Endodermal cell (in vitro differentiated cells): Measurements from ENCODE around the gene NLK. TPM values are rescaled to one million over a fixed set of nuclear protein-coding genes. Genes with fewer than 3 reads are reported as not detected.

ENCODE experiments used
- DNase-seq: peaks from one replicate; pipeline ENCODE4 v3.0.0-alpha.2; 2017
- H3K27ac ChIP-seq: 2 replicates; pipeline ENCODE4 v1.5.1; 2013; ENCODE audit warnings: mild to moderate bottlenecking, low read depth, low read length, moderate library complexity
- H3K27me3 ChIP-seq: 2 replicates; pipeline ENCODE4 v1.6.1; 2013; ENCODE audit warnings: mild to moderate bottlenecking, low read length, moderate library complexity; ENCODE audit not compliant: insufficient read depth, control insufficient read depth, poor library complexity, severe bottlenecking
- H3K36me3 ChIP-seq: 2 replicates; pipeline ENCODE4 v1.7.0; 2013; ENCODE audit warnings: mild to moderate bottlenecking, low read length, moderate library complexity; ENCODE audit not compliant: control insufficient read depth, insufficient read depth
- H3K4me1 ChIP-seq: one replicate; pipeline ENCODE4 v1.7.0; 2013; ENCODE audit warnings: low read length; ENCODE audit not compliant: control insufficient read depth, insufficient read depth
- H3K4me3 ChIP-seq: 2 replicates; pipeline ENCODE4 v1.5.1; 2013; ENCODE audit warnings: mild to moderate bottlenecking, low read length, moderate library complexity
- H3K9ac ChIP-seq: 2 replicates; pipeline ENCODE4 v1.6.1; 2013; ENCODE audit warnings: mild to moderate bottlenecking, low read length, moderate library complexity; ENCODE audit not compliant: poor library complexity, severe bottlenecking; ENCODE audit errors: extremely low read depth
- H3K9me3 ChIP-seq: 2 replicates; pipeline ENCODE4 v1.6.1; 2013; ENCODE audit warnings: mild to moderate bottlenecking, low read length, moderate library complexity; ENCODE audit not compliant: control insufficient read depth
- H3K27ac Mint-ChIP-seq: 2 replicates; pipeline ENCODE4 v1.8.0; 2020; ENCODE audit warnings: mixed read lengths
- H3K27me3 Mint-ChIP-seq: 2 replicates; pipeline ENCODE4 v1.8.0; 2021; ENCODE audit warnings: mild to moderate bottlenecking, mixed read lengths; ENCODE audit not compliant: insufficient read depth
- H3K36me3 Mint-ChIP-seq: 2 replicates; pipeline ENCODE4 v1.8.0; 2020; ENCODE audit warnings: low read depth, mixed read lengths
- H3K4me1 Mint-ChIP-seq: 2 replicates; pipeline ENCODE4 v1.8.0; 2020; ENCODE audit warnings: mixed read lengths
- H3K4me3 Mint-ChIP-seq: 2 replicates; pipeline ENCODE4 v1.8.0; 2020; ENCODE audit warnings: mild to moderate bottlenecking, moderate library complexity, mixed read lengths
- H3K9me3 Mint-ChIP-seq: 2 replicates; pipeline ENCODE4 v1.8.0; 2020; ENCODE audit warnings: mild to moderate bottlenecking, mixed read lengths
- WGBS, 2 experiments: methylation state at CpG; one replicate each; pipeline versions ENCODE4 v1.1.5 to v1.1.7; 2013; ENCODE audit warnings: missing lambda C conversion rate in 2 of 2, mixed read lengths in 1 of 2; ENCODE audit not compliant: insufficient coverage in 1 of 2, insufficient read length in 1 of 2; 5-methylcytosine and 5-hydroxymethylcytosine counted together
- total RNA-seq, 2 donors: library from RNA; stranded (reverse); fragmentation: NEBNext Ultra II Directional in 1 of 2; extraction: Animal tissue kit (Norgen Biotek cat#: 25700) in 1 of 2; gene quantifications; 2 replicates in 1 of 2; 3 replicates in 1 of 2; pipeline ENCODE4 v1.2.1, GENCODE V29; 2021
- TF ChIP-seq, protein P1 (sequence below): fragments of 200-600 bp; sonication (generic); conservative IDR thresholded peaks from 2 replicates; pipeline ENCODE4 v1.5.0; 2021; ENCODE audit warnings: antibody characterized with exemption, mild to moderate bottlenecking

Gene NLK
- total RNA-seq, 2 donors from 2014 or later: 49.2 to 50.3 TPM

DNA sequence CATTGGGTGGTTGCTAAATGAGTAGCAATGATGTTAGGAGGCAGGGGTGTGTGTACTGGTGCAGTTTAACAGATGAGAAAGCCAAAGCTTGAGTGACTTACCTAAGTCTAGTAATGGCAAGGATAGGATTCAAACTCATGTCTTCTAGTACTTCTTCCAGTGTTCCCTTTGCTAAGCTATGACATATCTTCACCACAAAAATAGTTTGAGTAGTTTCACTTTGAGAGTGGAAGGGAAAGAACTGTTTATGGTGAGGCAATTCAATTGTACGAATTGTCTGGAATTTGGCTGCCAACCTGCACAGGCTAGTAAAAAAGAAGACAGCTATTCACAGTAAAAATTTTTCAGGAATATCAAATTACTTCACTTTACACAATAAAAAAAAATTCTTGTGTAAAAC, 138.0 kb downstream of the NLK start:
- 100% methylated on average over 1 of the region's 1 CpG for WGBS, 2 experiments
- no peak for DNase-seq
- no peak overlapping the region for H3K4me3 ChIP-seq
- Mint-ChIP-seq H3K9me3 (peaks cover 4% of the 10 kb centered on the region), H3K36me3 (peaks cover 52% of the 10 kb centered on the region), H3K27ac (no peak overlapping the region), H3K27me3 (no peaks in the 10 kb centered on the region), H3K4me1 (no peaks in the 10 kb centered on the region), H3K4me3 (no peak overlapping the region)
- no peaks in the 10 kb centered on the region for H3K4me1 ChIP-seq
- peaks cover 38% of the 10 kb centered on the region for H3K36me3 ChIP-seq
- no peak overlapping the region for H3K9ac ChIP-seq
- TF ChIP-seq, protein P1, sequence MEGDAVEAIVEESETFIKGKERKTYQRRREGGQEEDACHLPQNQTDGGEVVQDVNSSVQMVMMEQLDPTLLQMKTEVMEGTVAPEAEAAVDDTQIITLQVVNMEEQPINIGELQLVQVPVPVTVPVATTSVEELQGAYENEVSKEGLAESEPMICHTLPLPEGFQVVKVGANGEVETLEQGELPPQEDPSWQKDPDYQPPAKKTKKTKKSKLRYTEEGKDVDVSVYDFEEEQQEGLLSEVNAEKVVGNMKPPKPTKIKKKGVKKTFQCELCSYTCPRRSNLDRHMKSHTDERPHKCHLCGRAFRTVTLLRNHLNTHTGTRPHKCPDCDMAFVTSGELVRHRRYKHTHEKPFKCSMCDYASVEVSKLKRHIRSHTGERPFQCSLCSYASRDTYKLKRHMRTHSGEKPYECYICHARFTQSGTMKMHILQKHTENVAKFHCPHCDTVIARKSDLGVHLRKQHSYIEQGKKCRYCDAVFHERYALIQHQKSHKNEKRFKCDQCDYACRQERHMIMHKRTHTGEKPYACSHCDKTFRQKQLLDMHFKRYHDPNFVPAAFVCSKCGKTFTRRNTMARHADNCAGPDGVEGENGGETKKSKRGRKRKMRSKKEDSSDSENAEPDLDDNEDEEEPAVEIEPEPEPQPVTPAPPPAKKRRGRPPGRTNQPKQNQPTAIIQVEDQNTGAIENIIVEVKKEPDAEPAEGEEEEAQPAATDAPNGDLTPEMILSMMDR: no peak
- peaks cover 6% of the 10 kb centered on the region for H3K9me3 ChIP-seq
- H3K27me3 ChIP-seq: no peaks in the 10 kb centered on the region
- H3K27ac ChIP-seq: no peak overlapping the region

DNA sequence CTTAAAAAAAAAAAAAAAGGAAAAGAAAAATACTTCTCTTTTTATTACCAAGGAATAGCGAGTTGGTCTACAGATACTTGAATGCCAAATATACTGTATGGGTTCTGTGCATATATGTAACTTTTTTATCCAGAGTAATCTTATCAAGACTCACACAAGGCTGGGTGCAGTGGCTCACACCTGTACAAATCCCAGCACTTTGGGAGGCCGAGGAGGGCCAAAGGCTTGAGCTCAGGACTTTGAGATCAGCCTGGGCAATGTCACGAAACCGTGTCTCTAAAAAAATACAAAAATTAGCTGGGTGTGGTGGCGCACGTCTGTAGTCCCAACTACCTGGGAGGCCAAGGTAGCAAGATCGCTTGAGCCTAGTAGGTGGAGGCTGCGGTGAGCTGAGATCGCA, 139.1 kb downstream of the NLK start:
- H3K27ac ChIP-seq: no peak overlapping the region
- H3K36me3 Mint-ChIP-seq: peaks cover 62% of the 10 kb centered on the region
- no peaks in the 10 kb centered on the region for H3K4me1 Mint-ChIP-seq
- no peak for DNase-seq
- H3K9me3 Mint-ChIP-seq: peaks cover 15% of the 10 kb centered on the region
- H3K36me3 ChIP-seq: peaks cover 43% of the 10 kb centered on the region
- H3K9ac ChIP-seq: no peak overlapping the region
- H3K27ac Mint-ChIP-seq: no peak overlapping the region
- H3K4me1 ChIP-seq: no peaks in the 10 kb centered on the region
- H3K9me3 ChIP-seq: peaks cover 17% of the 10 kb centered on the region
- TF ChIP-seq, protein P1: no peak
- H3K27me3 ChIP-seq: no peaks in the 10 kb centered on the region
- H3K4me3 ChIP-seq: no peak overlapping the region
- no peak overlapping the region for H3K4me3 Mint-ChIP-seq
- H3K27me3 Mint-ChIP-seq: no peaks in the 10 kb centered on the region
- WGBS, 2 experiments: 96 to 97% methylated on average over 5 to 8 of the region's 9 CpGs

DNA sequence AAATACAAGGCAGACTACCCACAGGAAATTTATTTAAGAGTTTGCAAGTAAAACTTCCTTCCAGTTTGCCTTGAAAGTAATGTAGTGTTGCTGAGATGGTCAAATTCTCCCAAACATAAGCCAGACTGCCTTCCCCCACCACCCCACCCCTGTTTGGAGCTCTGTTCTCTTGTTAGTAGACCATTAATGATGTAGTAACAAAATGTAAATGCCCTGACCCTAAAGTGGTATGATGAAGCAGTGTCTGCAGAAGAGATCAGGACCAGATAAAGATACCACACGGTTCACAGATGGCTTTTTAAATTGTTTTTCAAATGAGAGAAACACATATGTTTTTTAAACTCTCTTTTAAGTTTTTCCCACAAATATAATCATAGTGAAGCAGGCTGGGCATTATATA, 140.1 kb downstream of the NLK start:
- H3K27ac Mint-ChIP-seq: no peak overlapping the region
- Histone ChIP-seq H3K27me3 (no peaks in the 10 kb centered on the region), H3K9me3 (peaks cover 20% of the 10 kb centered on the region), H3K27ac (no peak overlapping the region), H3K4me3 (no peak overlapping the region), H3K36me3 (peaks cover 43% of the 10 kb centered on the region), H3K9ac (no peak overlapping the region), H3K4me1 (no peaks in the 10 kb centered on the region)
- TF ChIP-seq, protein P1: no peak
- no peaks in the 10 kb centered on the region for H3K4me1 Mint-ChIP-seq
- 88% methylated on average over 1 of the region's 1 CpG; no CpG with 5 or more reads in 1 of the 2 experiments for WGBS, 2 experiments
- DNase-seq: no peak
- no peaks in the 10 kb centered on the region for H3K27me3 Mint-ChIP-seq
- no peak overlapping the region for H3K4me3 Mint-ChIP-seq
- H3K36me3 Mint-ChIP-seq: peaks cover 60% of the 10 kb centered on the region
- H3K9me3 Mint-ChIP-seq: peaks cover 17% of the 10 kb centered on the region
